Body of pancreas (tissue), 4 donors: ENCODE measurements around the gene CENPH. TPM values are rescaled to one million over a fixed set of nuclear protein-coding genes. Genes with fewer than 3 reads are reported as not detected.
"Not testable (repeated sequence)": the region's sequence is repeated elsewhere in the genome, so short reads cannot be mapped to it uniquely, and the experiment has no call there.

Experiments used
- ATAC-seq: fragments of 150-250 bp; one replicate; pipeline ENCODE4 v1.9.1; 2016
- DNase-seq, 4 donors: peaks; one replicate each; pipeline ENCODE4 v3.0.0-alpha.2; 2019
- H3K27ac ChIP-seq, 4 donors: fragments of 200-600 bp; sonication (generic); 1 replicate in 3 of 4; 2 replicates in 1 of 4; pipeline versions ENCODE4 v1.5.1 to v1.6.1; 2016 to 2019; ENCODE audit warnings: mild to moderate bottlenecking in 1 of 4, mixed read lengths in 1 of 4, moderate library complexity in 1 of 4
- H3K27me3 ChIP-seq, 2 donors: fragments of 200-600 bp; sonication (generic); one replicate each; pipeline ENCODE4 v1.6.0; 2016; ENCODE audit warnings: mild to moderate bottlenecking in 1 of 2
- H3K36me3 ChIP-seq, 2 donors: fragments of 200-600 bp; sonication (generic); replicated peaks in 1 of 2; 2 replicates each; pipeline ENCODE4 v1.5.1; 2016; ENCODE audit warnings: low read depth in 2 of 2; ENCODE audit not compliant: insufficient read depth in 1 of 2
- H3K4me1 ChIP-seq: fragments of 200-600 bp; sonication (generic); one replicate; pipeline ENCODE4 v1.6.0; 2016
- H3K4me3 ChIP-seq, 2 donors: fragments of 200-600 bp; sonication (generic); 1 replicate in 1 of 2; 2 replicates in 1 of 2; pipeline ENCODE4 v1.5.1; 2016 to 2019
- H3K9me3 ChIP-seq, 3 donors: fragments of 200-600 bp; sonication (generic); 1 replicate in 2 of 3; 2 replicates in 1 of 3; pipeline ENCODE4 v1.5.1; 2016
- POLR2A ChIP-seq, 3 donors: fragments of 450-650 bp; IDR thresholded peaks; one replicate each; pipeline ENCODE4 v1.6.1; 2016; ENCODE audit warnings: antibody characterized with exemption in 3 of 3, mild to moderate bottlenecking in 2 of 3
- WGBS, 2 donors: methylation state at CpG; one replicate each; pipeline ENCODE4 v1.1.5; 2017; 5-methylcytosine and 5-hydroxymethylcytosine counted together
- intact Hi-C: fragments of 100-400 bp; cut with DNase I; formaldehyde crosslinking; loops from one replicate; pipeline ENCODE4 v1.15.1; 2023
- total RNA-seq, 2 donors: library from RNA; depleted of rRNA; stranded (reverse); fragments of >200 nt; gene quantifications; one replicate each; pipeline ENCODE4 v1.1.0, GENCODE V29; 2016
- TF ChIP-seq, protein P1 (sequence below), 7 experiments: fragments of 450-650 bp in 4 of 7; fragments of 200-600 bp in 3 of 7; sonication (generic) in 3 of 7; IDR thresholded peaks; one replicate each; pipeline ENCODE4 v1.5.1; 2016 to 2019; ENCODE audit warnings: antibody characterized with exemption in 7 of 7

The CENPH gene
- total RNA-seq, 2 donors from 2014 or later, result 0.33 to 2.6 TPM

GRCh38 chr5:69213513-69214215, 24.3 kb downstream of the CENPH start:
- ATAC-seq (no peak), DNase-seq (no peak)
- peaks cover under 1% of the 10 kb centered on the region for H3K4me1 ChIP-seq
- H3K36me3 ChIP-seq, result no peaks in the 10 kb centered on the region
- no peak for TF ChIP-seq POLR2A (IDR thresholded peaks at IDR 0.05)
- TF ChIP-seq, protein P1, sequence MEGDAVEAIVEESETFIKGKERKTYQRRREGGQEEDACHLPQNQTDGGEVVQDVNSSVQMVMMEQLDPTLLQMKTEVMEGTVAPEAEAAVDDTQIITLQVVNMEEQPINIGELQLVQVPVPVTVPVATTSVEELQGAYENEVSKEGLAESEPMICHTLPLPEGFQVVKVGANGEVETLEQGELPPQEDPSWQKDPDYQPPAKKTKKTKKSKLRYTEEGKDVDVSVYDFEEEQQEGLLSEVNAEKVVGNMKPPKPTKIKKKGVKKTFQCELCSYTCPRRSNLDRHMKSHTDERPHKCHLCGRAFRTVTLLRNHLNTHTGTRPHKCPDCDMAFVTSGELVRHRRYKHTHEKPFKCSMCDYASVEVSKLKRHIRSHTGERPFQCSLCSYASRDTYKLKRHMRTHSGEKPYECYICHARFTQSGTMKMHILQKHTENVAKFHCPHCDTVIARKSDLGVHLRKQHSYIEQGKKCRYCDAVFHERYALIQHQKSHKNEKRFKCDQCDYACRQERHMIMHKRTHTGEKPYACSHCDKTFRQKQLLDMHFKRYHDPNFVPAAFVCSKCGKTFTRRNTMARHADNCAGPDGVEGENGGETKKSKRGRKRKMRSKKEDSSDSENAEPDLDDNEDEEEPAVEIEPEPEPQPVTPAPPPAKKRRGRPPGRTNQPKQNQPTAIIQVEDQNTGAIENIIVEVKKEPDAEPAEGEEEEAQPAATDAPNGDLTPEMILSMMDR (IDR thresholded peaks at IDR 0.05), result no peak
- H3K4me3 ChIP-seq, result no peak overlapping the region
- H3K9me3 ChIP-seq, result no peaks in the 10 kb centered on the region
- no peaks in the 10 kb centered on the region for H3K27me3 ChIP-seq
- H3K27ac ChIP-seq, result no peak overlapping the region
- intact Hi-C loops, result no loop called here
- 88 to 96% methylated on average over 4 of the region's 4 CpGs for WGBS, 2 donors

DNA sequence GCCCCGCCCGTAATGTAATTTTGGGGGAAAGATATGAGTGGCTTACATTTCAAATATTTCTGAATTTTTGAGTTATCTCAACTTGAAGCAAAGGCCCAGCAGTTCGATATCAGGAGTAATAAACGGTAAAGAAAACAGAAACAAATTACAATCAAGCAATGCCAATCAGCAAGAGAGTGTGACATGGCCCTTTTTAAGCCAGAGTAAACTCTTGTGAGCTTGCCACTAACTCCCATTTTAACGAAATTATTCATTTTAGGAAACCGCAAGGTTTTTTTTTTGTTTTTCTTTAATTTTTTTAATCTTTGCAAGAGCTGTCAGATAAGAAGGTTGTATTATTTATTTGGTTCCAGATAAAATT, 27.7 kb downstream of the CENPH start:
- H3K4me3 ChIP-seq, result peak overlapping the region; percentile 89 to 97
- TF ChIP-seq, protein P1 (IDR thresholded peaks at IDR 0.05), result no peak
- no peak for TF ChIP-seq POLR2A (IDR thresholded peaks at IDR 0.05)
- 30 to 34% methylated on average over 6 of the region's 6 CpGs for WGBS, 2 donors
- H3K9me3 ChIP-seq, result no peaks in the 10 kb centered on the region
- peaks cover 7% of the 10 kb centered on the region for H3K4me1 ChIP-seq
- intact Hi-C loops, result no loop called here
- no peaks in the 10 kb centered on the region for H3K36me3 ChIP-seq
- H3K27me3 ChIP-seq, result no peaks in the 10 kb centered on the region
- DNase-seq (no peak), ATAC-seq (no peak)
- H3K27ac ChIP-seq, result peak overlapping the region in 2 of 4 donors; percentile 86 to 98

DNA sequence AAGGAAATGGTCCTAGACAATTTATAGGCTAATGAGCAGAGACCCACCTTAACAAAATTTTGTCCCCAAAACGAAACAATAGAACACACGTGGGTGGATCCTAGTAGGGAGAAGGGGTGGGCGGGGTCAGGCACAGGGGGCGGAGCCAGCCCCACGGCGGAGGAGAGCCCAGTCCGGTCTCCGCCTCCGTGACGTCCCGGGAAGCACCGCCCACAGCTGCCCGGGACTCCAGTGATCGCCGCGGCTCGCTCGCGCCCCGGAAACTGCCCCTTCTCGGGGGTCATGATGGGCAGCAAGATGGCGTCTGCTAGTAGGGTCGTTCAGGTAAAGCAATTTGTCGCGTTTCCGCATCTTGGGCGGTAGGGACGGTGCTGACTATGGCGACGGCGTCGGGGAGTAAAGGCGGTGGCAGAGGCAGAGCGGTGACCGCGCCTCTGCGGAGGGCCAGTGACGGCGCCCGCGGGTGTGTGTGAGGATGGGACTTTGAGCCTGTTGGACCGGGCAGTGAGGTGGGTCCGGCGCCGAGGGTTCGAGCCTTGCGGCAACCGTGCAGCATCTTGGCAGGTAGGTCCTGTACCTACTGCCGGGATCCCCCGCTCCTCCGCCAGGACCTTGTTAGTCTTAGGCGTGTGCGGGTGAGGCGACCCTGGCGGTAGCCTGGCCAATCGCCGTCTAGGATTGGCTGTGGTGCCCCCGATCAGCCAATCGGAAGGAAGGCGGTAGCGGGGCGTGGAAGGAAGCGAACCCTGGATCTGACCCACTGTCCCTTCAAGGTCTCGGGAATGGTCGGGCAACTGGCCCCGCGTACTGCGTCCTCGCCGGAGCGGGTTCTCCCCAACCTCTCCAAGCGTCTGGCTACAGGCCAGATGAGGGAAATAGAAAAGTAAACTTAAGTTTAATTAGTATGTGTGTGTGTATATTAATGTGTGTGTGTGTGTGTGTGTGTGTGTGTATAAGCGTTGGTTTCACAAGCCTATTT, 28.5 kb downstream of the CENPH start:
- H3K36me3 ChIP-seq, result no peaks in the 10 kb centered on the region
- WGBS, 2 donors, result 0% methylated on average over 52 to 73 of the region's 73 CpGs
- no peaks in the 10 kb centered on the region for H3K9me3 ChIP-seq
- H3K27me3 ChIP-seq, result no peaks in the 10 kb centered on the region
- peak overlapping the region; percentile 89 to 97 for H3K4me3 ChIP-seq
- peaks cover 7% of the 10 kb centered on the region for H3K4me1 ChIP-seq
- TF ChIP-seq POLR2A (IDR thresholded peaks at IDR 0.05), result peak; percentile 75 to 91 (median 91)
- TF ChIP-seq, protein P1 (IDR thresholded peaks at IDR 0.05), result peak in 5 of 7 experiments; percentile 19 to 57 (median 46)
- DNase-seq (peak; percentile 97 to 99 (median 98)), ATAC-seq (peak; percentile 98)
- peak overlapping the region; percentile 86 to 98 (median 96) for H3K27ac ChIP-seq
- intact Hi-C loops, result no loop called here

GRCh38 chr5:69219939-69220338, 30.6 kb downstream of the CENPH start:
- no peak for ATAC-seq
- no peak for DNase-seq
- no peaks in the 10 kb centered on the region for H3K27me3 ChIP-seq
- H3K9me3 ChIP-seq, result no peaks in the 10 kb centered on the region
- H3K4me1 ChIP-seq, result peaks cover 7% of the 10 kb centered on the region
- no peak overlapping the region for H3K4me3 ChIP-seq
- no peak overlapping the region for H3K27ac ChIP-seq
- TF ChIP-seq POLR2A (IDR thresholded peaks at IDR 0.05), result no peak
- TF ChIP-seq, protein P1 (IDR thresholded peaks at IDR 0.05), result no peak
- H3K36me3 ChIP-seq, result no peaks in the 10 kb centered on the region
- intact Hi-C loops, result no loop called here

DNA sequence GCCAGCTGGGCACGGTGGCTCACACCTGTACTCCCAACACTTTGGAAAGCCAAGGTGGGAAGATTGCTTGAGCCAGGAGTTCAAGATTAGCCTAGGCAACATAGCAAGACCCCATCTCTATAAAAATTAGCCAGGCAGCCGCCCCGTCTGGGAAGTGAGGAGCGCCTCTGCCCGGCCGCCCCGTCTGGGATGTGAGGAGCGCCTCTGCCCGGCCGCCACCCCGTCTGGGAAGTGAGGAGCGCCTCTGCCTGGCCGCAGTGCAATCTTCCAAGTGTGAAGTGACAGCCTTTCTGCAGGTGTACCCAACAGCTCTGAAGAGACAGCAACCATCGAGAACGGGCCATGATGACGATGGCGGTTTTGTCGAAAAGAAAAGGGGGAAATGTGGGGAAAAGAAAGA, 31.0 kb downstream of the CENPH start:
- H3K36me3 ChIP-seq, H3K9me3 ChIP-seq, intact Hi-C loops, H3K4me3 ChIP-seq, H3K27ac ChIP-seq, H3K4me1 ChIP-seq, ATAC-seq, DNase-seq, H3K27me3 ChIP-seq: not testable (repeated sequence)
- 90 to 91% methylated on average over 10 to 18 of the region's 18 CpGs for WGBS, 2 donors

DNA sequence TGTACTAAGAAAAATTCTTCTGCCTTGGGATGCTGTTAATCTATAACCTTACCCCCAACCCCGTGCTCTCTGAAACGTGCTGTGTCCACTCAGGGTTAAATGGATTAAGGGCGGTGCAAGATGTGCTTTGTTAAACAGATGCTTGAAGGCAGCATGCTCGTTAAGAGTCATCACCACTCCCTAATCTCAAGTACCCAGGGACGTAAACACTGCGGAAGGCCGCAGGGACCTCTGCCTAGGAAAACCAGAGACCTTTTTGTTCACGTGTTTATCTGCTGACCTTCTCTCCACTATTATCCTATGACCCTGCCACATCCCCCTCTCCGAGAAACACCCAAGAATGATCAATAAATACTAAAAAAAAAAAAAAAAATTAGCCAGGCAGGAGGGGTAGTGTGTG, 31.4 kb downstream of the CENPH start:
- ATAC-seq, H3K4me3 ChIP-seq, DNase-seq, H3K27me3 ChIP-seq, intact Hi-C loops, H3K9me3 ChIP-seq, H3K27ac ChIP-seq, H3K4me1 ChIP-seq, H3K36me3 ChIP-seq: not testable (repeated sequence)
- WGBS, 2 donors, result 66 to 67% methylated on average over 9 of the region's 9 CpGs
